Neutrophil (primary cell): ENCODE data around the gene GJB1.

Experiments used
- H3K27ac ChIP-seq: fragments of 200-600 bp; sonication (generic); 2 replicates; pipeline ENCODE4 v1.5.1; 2016; ENCODE audit warnings: mild to moderate bottlenecking, moderate library complexity
- H3K27me3 ChIP-seq: fragments of 200-600 bp; sonication (generic); 2 replicates; pipeline ENCODE4 v1.6.0; 2016; ENCODE audit warnings: mild to moderate bottlenecking
- H3K36me3 ChIP-seq: fragments of 200-600 bp; sonication (generic); 2 replicates; pipeline ENCODE4 v1.5.1; 2017
- H3K4me1 ChIP-seq, 2 experiments: fragments of 200-600 bp in 1 of 2; sonication (generic) in 1 of 2; 1 replicate in 1 of 2; 2 replicates in 1 of 2; pipeline versions ENCODE4 v1.5.1 to v1.6.1; 2013 to 2016; ENCODE audit warnings: low read depth in 1 of 2, low read length in 1 of 2, mild to moderate bottlenecking in 1 of 2, moderate library complexity in 1 of 2; ENCODE audit not compliant: control insufficient read depth in 1 of 2, insufficient read depth in 1 of 2
- H3K4me3 ChIP-seq, 2 experiments: fragments of 200-600 bp in 1 of 2; sonication (generic) in 1 of 2; 1 replicate in 1 of 2; 2 replicates in 1 of 2; pipeline ENCODE4 v1.5.1; 2013 to 2016; ENCODE audit warnings: low read depth in 1 of 2, low read length in 1 of 2, mild to moderate bottlenecking in 1 of 2, moderate library complexity in 1 of 2
- H3K9me3 ChIP-seq: fragments of 200-600 bp; sonication (generic); 2 replicates; pipeline ENCODE4 v1.5.1; 2016
- TF ChIP-seq, protein P1 (sequence below): fragments of 200-600 bp; sonication (generic); IDR thresholded peaks from 2 replicates; pipeline ENCODE4 v1.5.1; 2016; ENCODE audit warnings: antibody characterized with exemption

GJB1 gene

DNA sequence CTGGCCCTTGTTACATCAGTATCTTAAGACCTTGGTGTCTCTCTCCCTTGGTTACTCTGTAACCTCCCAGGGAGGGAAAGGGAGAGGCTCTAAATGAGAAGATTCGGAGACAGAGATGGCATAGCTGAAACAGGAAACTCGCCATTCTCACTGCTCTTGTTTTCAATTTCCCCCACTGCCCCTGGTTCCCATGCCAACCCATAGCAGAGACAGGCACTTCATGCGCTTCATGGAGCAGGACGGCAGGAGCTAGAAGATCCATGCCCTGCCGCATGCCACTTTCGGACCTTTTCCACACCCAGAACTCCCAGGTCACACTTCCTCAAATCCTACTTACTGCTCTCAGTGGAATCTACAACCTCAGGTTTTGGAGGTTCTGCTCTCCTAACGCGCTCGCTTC lies 27.8 kb downstream of the GJB1 start:
- H3K4me1 ChIP-seq: peaks cover 14 to 18% of the 10 kb centered on the region in 2 experiments
- no peak overlapping the region for H3K27ac ChIP-seq
- peaks cover 13% of the 10 kb centered on the region for H3K36me3 ChIP-seq
- no peaks in the 10 kb centered on the region for H3K27me3 ChIP-seq
- no peaks in the 10 kb centered on the region for H3K9me3 ChIP-seq
- TF ChIP-seq, protein P1, sequence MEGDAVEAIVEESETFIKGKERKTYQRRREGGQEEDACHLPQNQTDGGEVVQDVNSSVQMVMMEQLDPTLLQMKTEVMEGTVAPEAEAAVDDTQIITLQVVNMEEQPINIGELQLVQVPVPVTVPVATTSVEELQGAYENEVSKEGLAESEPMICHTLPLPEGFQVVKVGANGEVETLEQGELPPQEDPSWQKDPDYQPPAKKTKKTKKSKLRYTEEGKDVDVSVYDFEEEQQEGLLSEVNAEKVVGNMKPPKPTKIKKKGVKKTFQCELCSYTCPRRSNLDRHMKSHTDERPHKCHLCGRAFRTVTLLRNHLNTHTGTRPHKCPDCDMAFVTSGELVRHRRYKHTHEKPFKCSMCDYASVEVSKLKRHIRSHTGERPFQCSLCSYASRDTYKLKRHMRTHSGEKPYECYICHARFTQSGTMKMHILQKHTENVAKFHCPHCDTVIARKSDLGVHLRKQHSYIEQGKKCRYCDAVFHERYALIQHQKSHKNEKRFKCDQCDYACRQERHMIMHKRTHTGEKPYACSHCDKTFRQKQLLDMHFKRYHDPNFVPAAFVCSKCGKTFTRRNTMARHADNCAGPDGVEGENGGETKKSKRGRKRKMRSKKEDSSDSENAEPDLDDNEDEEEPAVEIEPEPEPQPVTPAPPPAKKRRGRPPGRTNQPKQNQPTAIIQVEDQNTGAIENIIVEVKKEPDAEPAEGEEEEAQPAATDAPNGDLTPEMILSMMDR: no peak
- no peak overlapping the region for H3K4me3 ChIP-seq

DNA sequence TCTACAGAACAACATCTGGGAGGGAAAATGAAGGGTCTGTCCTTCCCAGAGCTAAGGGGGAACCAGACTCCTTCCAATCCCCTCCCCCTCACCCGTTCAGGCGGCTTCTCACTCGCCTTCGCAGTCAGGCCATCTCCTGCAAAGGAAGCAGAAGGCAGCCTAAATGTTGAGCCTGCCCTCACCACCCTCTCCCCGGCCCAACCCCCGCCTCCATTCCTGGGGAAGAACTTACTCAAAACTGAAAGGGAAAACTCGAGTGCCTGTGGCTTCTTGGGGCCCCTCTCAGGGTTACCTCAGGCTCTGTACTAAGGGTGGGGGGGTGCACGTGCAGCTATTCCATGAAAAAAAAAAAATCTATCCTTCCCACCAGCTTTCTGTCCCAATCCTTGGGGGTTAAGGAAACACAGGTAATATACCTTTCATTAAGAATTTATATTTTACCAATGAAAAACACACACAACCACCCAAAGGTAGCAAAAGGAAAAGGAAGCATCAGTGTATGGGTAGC lies 28.5 kb downstream of the GJB1 start:
- Histone ChIP-seq H3K4me3 (no peak overlapping the region), H3K27ac (no peak overlapping the region), H3K36me3 (peaks cover 13% of the 10 kb centered on the region), H3K9me3 (no peaks in the 10 kb centered on the region), H3K27me3 (no peaks in the 10 kb centered on the region), H3K4me1 (peaks cover 14 to 18% of the 10 kb centered on the region in 2 experiments)
- TF ChIP-seq, protein P1: no peak

DNA sequence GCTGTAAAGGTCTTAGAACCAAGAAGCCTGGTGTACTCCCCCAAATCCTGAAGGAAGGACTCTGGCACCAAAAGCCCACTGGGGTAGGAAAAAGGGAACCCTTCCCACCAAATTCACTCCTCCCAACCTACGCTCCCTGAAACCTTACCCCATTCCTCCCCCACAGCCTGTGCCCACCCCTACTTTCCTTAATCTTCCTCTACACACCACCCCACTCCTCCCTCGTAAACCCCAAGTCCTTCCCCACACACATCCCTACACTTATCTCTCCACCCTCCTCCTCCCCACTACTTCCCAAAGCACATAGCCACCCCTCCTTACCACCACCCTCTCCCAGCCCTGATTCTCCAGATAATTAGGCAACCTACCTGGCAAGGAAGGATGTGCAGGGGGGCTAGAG lies 29.2 kb downstream of the GJB1 start:
- peaks cover 14 to 18% of the 10 kb centered on the region in 2 experiments for H3K4me1 ChIP-seq
- no peaks in the 10 kb centered on the region for H3K27me3 ChIP-seq
- no peaks in the 10 kb centered on the region for H3K9me3 ChIP-seq
- no peak overlapping the region for H3K27ac ChIP-seq
- H3K4me3 ChIP-seq: no peak overlapping the region
- TF ChIP-seq, protein P1: no peak
- H3K36me3 ChIP-seq: peaks cover 13% of the 10 kb centered on the region

DNA sequence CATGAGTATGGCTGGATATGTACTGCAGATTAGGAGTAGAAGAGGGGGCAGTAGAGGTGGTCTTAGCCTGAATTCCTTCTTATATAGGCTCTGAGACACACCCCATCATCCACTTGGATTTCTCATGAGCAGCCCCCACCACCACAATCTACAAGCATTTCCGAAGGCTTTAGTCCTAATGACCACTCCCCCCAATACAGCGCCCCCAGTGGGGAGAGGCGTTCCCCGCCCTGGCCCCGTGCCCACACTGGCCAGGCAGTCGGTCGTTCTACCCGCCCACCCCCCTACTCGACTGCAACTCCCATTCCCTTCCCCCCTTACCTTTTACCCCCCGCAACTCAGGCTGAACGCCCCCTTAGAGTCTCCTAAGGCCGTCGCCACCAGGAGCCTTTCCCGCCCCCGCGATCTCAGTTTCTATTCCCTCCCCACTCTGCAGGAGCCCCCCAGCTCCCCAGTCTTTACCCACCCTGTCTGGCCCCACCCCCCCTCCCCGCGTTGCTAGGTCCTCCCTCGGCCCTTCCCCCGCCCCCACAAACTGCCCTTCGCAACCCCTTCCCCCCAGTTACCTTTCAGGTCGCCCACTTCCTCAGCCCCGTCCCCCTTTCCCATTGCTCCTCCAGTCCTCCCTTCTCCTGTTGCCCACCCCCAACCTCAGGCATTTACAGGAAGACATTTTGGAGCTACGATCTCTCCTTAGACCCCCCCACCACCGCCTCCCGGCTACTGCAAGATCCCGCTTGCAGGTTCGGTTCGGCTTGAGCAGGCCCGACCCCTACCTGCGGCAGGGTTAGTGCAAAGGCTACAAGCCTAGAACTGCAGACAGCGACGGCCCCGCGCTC lies 30.4 kb downstream of the GJB1 start:
- TF ChIP-seq, protein P1: no peak
- peak overlapping the region; percentile 68 to 69 for H3K4me3 ChIP-seq
- H3K27ac ChIP-seq: peak overlapping the region; percentile 29

DNA sequence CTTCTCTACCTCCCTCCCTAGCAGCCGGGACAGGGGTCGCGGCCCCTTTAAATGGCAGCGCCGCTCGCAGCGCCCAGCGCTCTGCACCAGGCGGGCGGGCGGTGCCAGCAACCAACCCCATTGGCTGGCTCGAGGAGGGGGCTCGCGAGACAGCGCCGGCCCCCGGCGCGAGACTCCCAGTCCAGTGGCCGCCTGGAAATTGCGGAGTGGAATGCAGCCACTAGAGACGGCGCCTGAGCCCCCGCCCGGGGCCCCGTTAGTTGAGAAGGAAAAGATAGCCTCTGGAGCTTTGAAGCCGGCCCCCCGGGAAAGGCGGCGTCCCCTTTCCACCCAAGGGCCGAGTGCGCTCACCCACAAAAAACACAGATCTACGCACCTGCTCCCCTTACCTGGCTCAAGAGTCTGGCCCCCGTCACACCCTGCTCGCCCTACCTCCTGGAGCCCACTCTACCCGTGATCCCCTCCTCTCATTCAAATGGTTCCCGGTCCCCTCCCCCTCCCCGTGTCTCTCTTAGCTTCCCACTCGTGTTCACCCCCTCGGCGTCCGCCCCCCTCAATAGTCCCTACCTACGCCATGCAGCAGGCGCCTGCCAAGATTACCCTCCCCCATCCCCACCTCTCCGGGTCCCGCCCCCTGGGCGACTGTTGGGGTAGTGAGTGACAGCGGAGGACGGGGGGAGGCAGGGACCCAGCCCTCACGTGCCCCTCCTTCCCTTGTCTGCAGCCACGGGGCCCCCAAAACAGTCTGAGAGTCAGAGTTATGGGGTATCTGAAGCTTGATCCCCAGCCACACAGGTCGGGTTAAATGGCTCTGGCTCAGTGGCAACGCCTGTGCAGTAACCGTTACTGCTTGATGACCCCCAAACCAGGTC lies 31.3 kb downstream of the GJB1 start, which contains the start of gene ZMYM3:
Gene ZMYM3, minus strand, starts transcription at position 49 of the 872 bp plus-strand sequence. CDS start 885 bp downstream, outside the sequence.
- TF ChIP-seq, protein P1: no peak
- no peaks in the 10 kb centered on the region for H3K9me3 ChIP-seq
- H3K27me3 ChIP-seq: no peaks in the 10 kb centered on the region
- peaks cover 14 to 18% of the 10 kb centered on the region in 2 experiments for H3K4me1 ChIP-seq
- no peaks in the 10 kb centered on the region for H3K36me3 ChIP-seq
- H3K4me3 ChIP-seq: peak within 1 kb of the TSS; percentile 68 to 69
- H3K27ac ChIP-seq: peak within 1 kb of the TSS; percentile 29

More for the DNA sequence above, 30.4 kb downstream of the GJB1 start:
- Histone ChIP-seq H3K36me3 (peaks cover 2% of the 10 kb centered on the region), H3K4me1 (peaks cover 14 to 18% of the 10 kb centered on the region in 2 experiments), H3K27me3 (no peaks in the 10 kb centered on the region), H3K9me3 (no peaks in the 10 kb centered on the region)
